ENCODE results near the gene IL1RN. TPM values are rescaled to one million over a fixed set of nuclear protein-coding genes. Genes with fewer than 3 reads are reported as not detected.

The IL1RN gene
- total RNA-seq, 1 experiment from 2014 or later = not detected

DNA sequence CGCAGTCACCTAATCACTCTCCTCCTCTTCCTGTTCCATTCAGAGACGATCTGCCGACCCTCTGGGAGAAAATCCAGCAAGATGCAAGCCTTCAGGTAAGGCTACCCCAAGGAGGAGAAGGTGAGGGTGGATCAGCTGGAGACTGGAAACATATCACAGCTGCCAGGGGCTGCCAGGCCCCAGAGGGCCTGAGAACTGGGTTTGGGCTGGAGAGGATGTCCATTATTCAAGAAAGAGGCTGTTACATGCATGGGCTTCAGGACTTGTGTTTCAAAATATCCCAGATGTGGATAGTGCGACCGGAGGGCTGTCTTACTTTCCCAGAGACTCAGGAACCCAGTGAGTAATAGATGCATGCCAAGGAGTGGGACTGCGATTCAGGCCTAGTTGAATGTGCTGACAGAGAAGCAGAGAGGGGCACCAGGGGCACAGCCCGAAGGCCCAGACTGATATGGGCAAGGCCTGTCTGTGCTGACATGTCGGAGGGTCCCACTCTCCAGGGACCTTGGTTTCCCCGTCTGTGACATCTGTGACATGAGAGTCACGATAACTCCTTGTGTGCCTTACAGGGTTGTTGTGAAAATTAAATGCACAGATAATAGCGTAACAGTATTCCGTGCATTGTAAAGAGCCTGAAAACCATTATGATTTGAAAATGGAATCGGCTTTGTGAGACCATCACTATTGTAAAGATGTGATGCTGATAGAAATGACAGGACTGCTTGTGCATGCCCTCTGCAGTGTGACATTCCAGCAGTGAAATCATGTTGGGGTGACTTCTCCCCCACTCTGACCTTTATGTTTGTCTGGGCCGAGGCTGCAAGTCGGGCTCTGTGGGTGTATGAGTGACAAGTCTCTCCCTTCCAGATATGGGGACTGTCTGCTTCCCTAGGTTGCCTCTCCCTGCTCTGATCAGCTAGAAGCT, 510 bp downstream of the IL1RN start:
- no peak for DNase-seq (ENCODE audit: low read depth)

GRCh38 chr2:113129519-113130078, 2.2 kb downstream of the IL1RN start:
- no peak for DNase-seq (ENCODE audit: low read depth)

- DNase-seq (ENCODE audit: low read depth) = no peak
These were observed 4.2 kb downstream of the IL1RN start for GRCh38 chr2:113131352-113132185.

GRCh38 chr2:113132414-113133021, 5.1 kb downstream of the IL1RN start:
- DNase-seq (ENCODE audit: low read depth) = no peak

DNA sequence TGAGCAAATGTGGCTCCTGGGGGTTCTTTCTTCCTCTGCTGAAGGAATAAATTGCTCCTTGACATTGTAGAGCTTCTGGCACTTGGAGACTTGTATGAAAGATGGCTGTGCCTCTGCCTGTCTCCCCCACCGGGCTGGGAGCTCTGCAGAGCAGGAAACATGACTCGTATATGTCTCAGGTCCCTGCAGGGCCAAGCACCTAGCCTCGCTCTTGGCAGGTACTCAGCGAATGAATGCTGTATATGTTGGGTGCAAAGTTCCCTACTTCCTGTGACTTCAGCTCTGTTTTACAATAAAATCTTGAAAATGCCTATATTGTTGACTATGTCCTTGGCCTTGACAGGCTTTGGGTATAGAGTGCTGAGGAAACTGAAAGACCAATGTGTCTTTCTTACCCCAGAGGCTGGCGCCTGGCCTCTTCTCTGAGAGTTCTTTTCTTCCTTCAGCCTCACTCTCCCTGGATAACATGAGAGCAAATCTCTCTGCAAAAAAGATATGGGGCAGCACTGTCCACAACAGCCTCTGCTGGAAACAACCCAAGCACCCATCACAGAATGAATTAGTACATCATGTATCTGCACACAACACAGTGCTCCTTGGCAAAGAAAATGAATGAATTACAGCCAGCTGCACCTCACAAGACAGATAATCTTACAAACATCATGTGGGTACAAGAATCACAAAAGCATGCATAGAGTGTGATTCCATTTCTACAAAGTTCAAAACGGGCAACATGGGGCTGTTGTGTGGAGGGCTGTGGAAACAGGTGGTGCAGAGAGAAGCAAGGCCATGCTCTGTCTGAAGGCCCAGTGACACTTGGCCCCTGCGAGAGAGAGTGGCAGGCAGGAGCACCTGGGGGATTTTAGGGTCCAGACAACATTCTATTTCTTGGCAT, 6.6 kb downstream of the IL1RN start:
- DNase-seq (ENCODE audit: low read depth) = no peak

GRCh38 chr2:113134717-113135116, 7.3 kb downstream of the IL1RN start:
- no peak for DNase-seq (ENCODE audit: low read depth)

- DNase-seq (ENCODE audit: low read depth) = no peak
These were observed 7.9 kb downstream of the IL1RN start for GRCh38 chr2:113135317-113135716.

- DNase-seq (ENCODE audit: low read depth) = peak; percentile 17
These were observed 9.7 kb downstream of the IL1RN start for GRCh38 chr2:113136828-113137775.

- no peak for DNase-seq (ENCODE audit: low read depth)
These were observed 10.4 kb downstream of the IL1RN start for GRCh38 chr2:113137827-113138226.

DNA sequence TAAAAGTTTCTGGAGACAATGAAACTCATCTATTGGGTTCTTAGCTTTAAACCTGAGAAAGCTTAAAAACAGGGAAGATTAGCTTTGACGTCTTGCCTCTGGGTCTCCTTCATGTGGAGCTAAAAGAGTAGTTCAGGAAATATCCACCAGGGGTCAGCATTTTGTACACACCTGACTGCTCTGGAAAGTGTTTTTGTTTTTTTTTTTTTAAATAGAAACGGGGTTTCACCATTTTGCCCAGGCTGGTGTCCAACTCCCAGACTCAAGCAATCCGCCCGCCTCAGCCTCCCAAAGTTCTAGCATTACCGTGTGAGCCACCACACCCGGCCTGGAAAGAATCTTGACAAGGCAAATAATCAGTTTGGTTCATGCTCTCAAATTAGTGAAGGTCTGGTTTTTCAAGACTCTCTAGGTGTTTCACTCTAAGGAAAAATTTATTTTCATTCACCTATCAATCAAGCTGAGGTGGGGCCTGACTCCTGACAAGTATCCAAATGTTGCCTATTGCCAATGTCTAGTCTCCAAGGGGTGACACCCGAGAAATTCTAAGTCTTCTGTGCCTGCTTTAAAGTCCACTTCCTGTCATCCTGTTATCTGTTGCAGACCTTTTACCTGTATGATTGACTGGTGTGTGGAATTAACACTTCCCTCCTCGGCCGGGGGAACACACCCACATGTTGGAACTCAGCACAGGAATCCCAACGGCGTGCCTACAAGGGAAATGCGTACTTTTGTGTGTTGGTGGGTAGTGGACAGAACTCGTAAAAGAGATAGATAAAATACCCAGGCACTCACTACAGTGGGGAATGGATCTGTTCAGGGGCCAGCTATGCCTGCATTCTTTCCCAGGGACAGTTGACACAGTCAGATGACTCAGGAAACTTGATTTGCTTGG, 11.3 kb downstream of the IL1RN start:
- DNase-seq (ENCODE audit: low read depth) = peak; percentile 61

DNA sequence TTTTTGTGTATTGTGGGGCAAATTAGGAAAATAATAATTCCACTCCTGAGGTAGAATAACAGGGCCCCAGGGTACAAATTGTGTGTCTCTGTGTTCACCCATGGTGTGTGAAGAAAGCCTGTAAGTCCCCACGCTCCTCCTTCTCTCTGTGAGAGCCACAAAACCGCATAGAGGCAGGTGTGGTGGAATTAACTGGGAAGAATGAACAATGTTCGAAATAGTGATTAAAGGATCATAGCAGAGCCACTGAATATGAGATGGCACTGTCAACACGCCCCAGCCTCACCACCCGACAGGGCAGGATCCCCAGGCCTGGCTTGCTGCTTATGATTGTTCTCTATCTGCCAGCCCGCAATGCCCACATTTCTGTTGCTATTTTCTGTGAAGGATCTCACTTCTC, 14.1 kb downstream of the IL1RN start:
- DNase-seq (ENCODE audit: low read depth) = no peak

DNA sequence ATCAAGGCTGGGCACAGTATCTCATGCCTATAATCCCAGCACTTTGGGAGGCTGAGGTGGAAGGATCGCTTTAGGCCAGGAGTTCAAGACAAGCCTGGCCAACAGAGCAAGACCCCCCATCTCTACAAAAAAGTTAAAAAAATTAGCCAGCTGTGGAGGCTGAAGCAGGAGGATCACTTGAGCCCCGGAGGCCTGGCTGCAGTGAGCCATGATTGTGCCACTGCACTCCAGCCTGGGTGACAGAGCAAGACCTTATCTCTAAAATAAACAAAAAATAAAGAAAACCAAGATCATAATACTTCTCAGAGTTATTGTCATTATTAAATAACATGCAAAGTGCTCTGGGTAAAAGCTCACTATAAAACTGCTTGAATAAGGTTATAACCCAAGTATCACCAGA, 14.9 kb downstream of the IL1RN start:
- no peak for DNase-seq (ENCODE audit: low read depth)

GRCh38 chr2:113144259-113144658, 16.9 kb downstream of the IL1RN start:
- DNase-seq (ENCODE audit: low read depth) = no peak

DNA sequence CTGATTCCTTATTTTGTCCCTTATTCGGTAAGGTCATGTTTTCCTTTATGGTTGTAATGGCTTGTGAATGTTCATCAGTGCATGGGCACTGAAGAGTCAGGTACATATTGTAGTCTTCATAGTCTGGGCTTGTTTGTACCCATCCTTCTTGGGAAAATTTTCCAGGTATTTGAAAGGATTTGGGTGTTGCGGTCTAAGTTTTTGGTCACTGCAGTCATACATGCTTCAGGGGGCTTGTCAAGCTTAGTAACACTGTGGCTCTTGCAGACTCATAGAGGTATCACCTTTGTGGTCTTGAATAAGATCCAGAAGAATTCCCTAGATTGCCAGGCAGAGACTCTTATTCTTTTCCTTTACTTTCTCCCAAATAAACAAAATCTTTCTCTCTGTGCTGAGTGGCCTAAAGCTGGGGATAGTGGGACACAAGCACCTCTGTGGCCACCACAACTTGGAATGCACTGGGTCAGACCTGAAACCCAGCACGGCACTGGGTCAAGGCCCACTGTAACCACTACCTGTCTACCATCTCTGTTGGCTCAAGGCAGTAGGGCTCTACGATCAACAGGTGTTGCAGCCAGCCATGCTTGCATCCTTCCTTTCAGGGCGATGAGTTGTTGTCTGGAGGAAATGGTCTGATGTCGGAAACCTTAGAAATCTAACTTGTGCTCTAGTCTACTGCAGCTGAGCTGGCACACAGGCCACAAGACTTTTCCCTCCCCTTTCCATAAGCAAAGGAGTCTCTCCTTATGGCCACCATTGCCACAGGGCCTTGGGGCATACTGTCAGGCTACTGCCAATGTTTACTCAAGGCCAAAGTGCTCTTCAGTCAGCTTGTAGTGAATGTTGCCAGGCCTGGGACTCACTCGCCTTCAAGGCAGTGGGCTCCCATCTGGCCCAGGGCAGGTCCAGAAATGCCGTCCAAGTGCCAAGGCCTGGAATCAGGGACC, 21.5 kb downstream of the IL1RN start:
- DNase-seq (ENCODE audit: low read depth) = no peak

DNA sequence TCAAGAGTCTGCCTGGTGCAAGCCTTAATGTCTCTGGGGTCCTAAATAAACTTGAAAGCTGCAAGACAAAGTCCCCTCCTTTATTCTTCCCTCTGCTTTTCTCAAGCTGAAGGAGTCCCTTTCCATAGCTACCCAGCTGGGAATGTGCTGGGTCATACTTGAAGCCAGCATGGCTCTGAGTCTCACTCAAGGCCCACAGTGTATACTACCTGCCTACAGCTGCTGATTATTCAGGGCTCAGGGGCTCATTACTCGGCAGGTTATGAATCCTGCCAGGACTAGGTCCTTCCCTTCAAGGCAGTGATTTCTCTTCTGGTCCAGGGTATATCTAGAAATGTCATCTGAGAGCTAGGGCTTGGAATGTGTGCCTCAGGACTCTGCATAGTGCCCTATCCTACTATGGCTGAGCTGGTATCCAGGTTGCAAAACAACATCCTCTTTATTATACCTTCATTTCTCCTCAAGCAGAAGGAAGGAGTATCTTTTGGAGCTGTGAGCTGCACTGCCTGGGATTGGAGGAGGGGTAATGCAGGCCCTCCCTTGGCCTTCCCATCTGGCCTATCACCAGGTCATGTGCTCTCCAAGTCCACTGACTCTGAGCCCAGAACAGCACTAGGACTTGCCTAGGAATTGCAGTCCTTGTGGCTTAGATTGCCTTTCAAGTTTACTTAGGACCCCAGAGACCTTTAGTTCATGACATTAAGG, 22.3 kb downstream of the IL1RN start:
- DNase-seq (ENCODE audit: low read depth) = no peak

DNA sequence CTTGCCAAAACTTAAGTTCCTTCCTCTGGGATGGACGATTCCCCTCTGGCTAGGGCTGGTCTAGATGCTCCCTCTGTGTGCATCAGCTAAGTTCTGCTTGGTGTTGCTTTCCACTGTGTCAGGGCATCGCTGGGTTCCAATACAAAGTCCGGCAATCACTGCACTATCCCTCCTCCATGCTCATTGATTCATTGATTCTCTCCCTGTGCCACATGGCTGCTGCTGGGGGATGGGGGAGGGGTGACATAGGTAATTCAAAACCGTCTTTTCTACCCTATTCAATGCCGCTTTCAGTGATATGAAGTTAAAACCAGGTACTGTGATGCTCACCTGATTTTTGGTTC, 22.8 kb downstream of the IL1RN start:
- no peak for DNase-seq (ENCODE audit: low read depth)

DNA sequence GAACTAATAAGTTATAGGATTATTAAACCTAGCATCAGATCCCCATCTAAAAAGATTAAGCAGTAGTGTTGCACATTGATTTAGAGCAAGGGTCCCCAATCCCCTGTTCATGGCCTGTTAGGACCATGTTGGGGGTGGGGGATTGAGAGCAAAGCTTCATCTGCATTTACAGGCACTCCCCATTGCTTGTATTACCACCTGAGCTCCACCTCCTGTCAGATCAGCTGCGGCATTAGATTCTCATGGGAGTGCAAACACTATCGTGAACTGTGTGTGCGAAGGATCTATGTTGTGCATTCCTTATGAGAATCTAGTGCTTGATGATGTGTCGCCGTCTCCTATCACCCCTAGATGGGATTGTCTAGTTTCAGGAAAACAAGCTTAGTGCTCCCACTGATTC, 27.9 kb downstream of the IL1RN start:
- DNase-seq (ENCODE audit: low read depth) = no peak
